WTC11 (cell line): Measurements from ENCODE around the gene THSD4. TPM values are rescaled to one million over a fixed set of nuclear protein-coding genes. Genes with fewer than 3 reads are reported as not detected.

ENCODE experiments used
- ATAC-seq: fragments of 200-7000 bp; cut with Tn5 transposase; 2 replicates; pipeline ENCODE4 v1.10.0; 2021; ENCODE audit warnings: mild to moderate bottlenecking, moderate library complexity
- CTCF ChIA-PET: fragments of 300-600 bp; sonication (Branson Sonifier 250); formaldehyde crosslinking; loops from one replicate; lab custom pipeline; 2021; ENCODE audit warnings: antibody characterized with exemption; lab: Charles Lee
- POLR2A ChIA-PET: fragments of 350-600 bp; sonication (Branson Sonifier 250); formaldehyde crosslinking; loops from one replicate; lab custom pipeline; 2021; ENCODE audit warnings: antibody characterized with exemption; lab: Charles Lee
- DNase-seq: peaks from one replicate; pipeline ENCODE4 v3.0.0; 2021; ENCODE audit warnings: low spot score
- H3K27ac Mint-ChIP-seq: 2 replicates; pipeline ENCODE4 v1.8.0; 2021; ENCODE audit warnings: mixed read lengths
- H3K27me3 Mint-ChIP-seq: 2 replicates; pipeline ENCODE4 v1.8.0; 2021; ENCODE audit warnings: low read depth, mild to moderate bottlenecking, moderate library complexity, mixed read lengths
- H3K36me3 Mint-ChIP-seq: 2 replicates; pipeline ENCODE4 v1.8.0; 2021; ENCODE audit warnings: mixed read lengths
- H3K4me1 Mint-ChIP-seq: 2 replicates; pipeline ENCODE4 v1.8.0; 2022; ENCODE audit warnings: mixed read lengths
- H3K4me3 Mint-ChIP-seq: 2 replicates; pipeline ENCODE4 v1.8.0; 2021; ENCODE audit warnings: mild to moderate bottlenecking, moderate library complexity, mixed read lengths
- H3K9me3 Mint-ChIP-seq: 2 replicates; pipeline ENCODE4 v1.8.0; 2021; ENCODE audit warnings: mixed read lengths
- CREB1 ChIP-seq: sonication (generic); formaldehyde crosslinking; IDR thresholded peaks from 2 replicates; pipeline ENCODE4 v1.8.0; 2023; ENCODE audit warnings: mild to moderate bottlenecking, missing genetic modification reagents
- FOXK1 ChIP-seq: sonication (generic); formaldehyde crosslinking; IDR thresholded peaks from 2 replicates; pipeline ENCODE4 v1.8.0; 2022; ENCODE audit warnings: mild to moderate bottlenecking, moderate library complexity, missing genetic modification reagents
- HMGA2 ChIP-seq: fragments of 250-450 bp; sonication (Bioruptor Pico); IDR thresholded peaks from 2 replicates; pipeline ENCODE4 v1.4.0; 2021; ENCODE audit warnings: mild to moderate bottlenecking, moderate library complexity
- NFATC4 ChIP-seq: fragments of 250-450 bp; sonication (Bioruptor Pico); IDR thresholded peaks from 2 replicates; pipeline ENCODE4 v1.9.0; 2021; ENCODE audit warnings: mild to moderate bottlenecking
- NFE2L1 ChIP-seq: sonication (generic); formaldehyde crosslinking; IDR thresholded peaks from 2 replicates; pipeline ENCODE4 v1.8.1; 2023; ENCODE audit warnings: missing genetic modification reagents
- RELA ChIP-seq: sonication (generic); formaldehyde crosslinking; IDR thresholded peaks from 2 replicates; pipeline ENCODE4 v1.8.1; 2022; ENCODE audit warnings: missing genetic modification reagents, mild to moderate bottlenecking, borderline replicate concordance
- RORB ChIP-seq: fragments of 250-450 bp; sonication (Bioruptor Pico); IDR thresholded peaks from 2 replicates; pipeline ENCODE4 v1.9.0; 2021; ENCODE audit warnings: mild to moderate bottlenecking
- SOX15 ChIP-seq: fragments of 250-450 bp; sonication (Bioruptor Pico); IDR thresholded peaks from 2 replicates; pipeline ENCODE4 v1.9.0; 2021; ENCODE audit warnings: mild to moderate bottlenecking
- TCF7 ChIP-seq: sonication (generic); formaldehyde crosslinking; IDR thresholded peaks from 2 replicates; pipeline ENCODE4 v1.8.0; 2022; ENCODE audit warnings: mild to moderate bottlenecking, low read depth, missing genetic modification reagents, moderate library complexity
- TEAD1 ChIP-seq: sonication (generic); formaldehyde crosslinking; IDR thresholded peaks from 2 replicates; pipeline ENCODE4 v1.8.0; 2022; ENCODE audit warnings: mild to moderate bottlenecking, missing genetic modification reagents
- TP53 ChIP-seq: sonication (generic); formaldehyde crosslinking; IDR thresholded peaks from 2 replicates; pipeline ENCODE4 v1.8.1; 2023; ENCODE audit warnings: mild to moderate bottlenecking, missing genetic modification reagents
- ZNF317 ChIP-seq: sonication (generic); formaldehyde crosslinking; IDR thresholded peaks from 2 replicates; pipeline ENCODE4 v1.8.1; 2023; ENCODE audit warnings: low read depth, mild to moderate bottlenecking, moderate library complexity, missing genetic modification reagents, borderline replicate concordance
- total RNA-seq: library from RNA; stranded (reverse); gene quantifications from 3 replicates; pipeline ENCODE4 v1.2.3, GENCODE V29; 2021
- TF ChIP-seq, protein P1 (sequence below): fragments of 250-450 bp; sonication (Bioruptor Pico); IDR thresholded peaks from 2 replicates; pipeline ENCODE4 v2.1.2; 2022; ENCODE audit warnings: mild to moderate bottlenecking, moderate library complexity
- TF ChIP-seq, protein P2 (sequence below): sonication (generic); formaldehyde crosslinking; IDR thresholded peaks from 2 replicates; pipeline ENCODE4 v1.8.0; 2023; ENCODE audit warnings: mild to moderate bottlenecking, missing genetic modification reagents
- TF ChIP-seq, protein P3 (sequence below): sonication (generic); formaldehyde crosslinking; IDR thresholded peaks from 2 replicates; pipeline ENCODE4 v1.8.1; 2022; ENCODE audit warnings: low read depth, missing genetic modification reagents, borderline replicate concordance
- TF ChIP-seq, protein P4 (sequence below): sonication (generic); formaldehyde crosslinking; IDR thresholded peaks from 2 replicates; pipeline ENCODE4 v1.8.1; 2023; ENCODE audit warnings: mild to moderate bottlenecking, missing genetic modification reagents, moderate library complexity
- TF ChIP-seq, protein P5 (sequence below): sonication (generic); formaldehyde crosslinking; IDR thresholded peaks from 2 replicates; pipeline ENCODE4 v1.8.1; 2023; ENCODE audit warnings: mild to moderate bottlenecking, missing genetic modification reagents
- TF ChIP-seq, protein P6 (sequence below): fragments of 250-450 bp; sonication (Bioruptor Pico); IDR thresholded peaks from 2 replicates; pipeline ENCODE4 v1.9.0; 2021; ENCODE audit warnings: mild to moderate bottlenecking
- TF ChIP-seq, protein P7 (sequence below): fragments of 250-450 bp; sonication (Bioruptor Pico); IDR thresholded peaks from 2 replicates; pipeline ENCODE4 v1.9.0; 2021; ENCODE audit warnings: mild to moderate bottlenecking, borderline replicate concordance

The THSD4 gene
- total RNA-seq, 1 experiment from 2014 or later = 7.8 TPM

DNA sequence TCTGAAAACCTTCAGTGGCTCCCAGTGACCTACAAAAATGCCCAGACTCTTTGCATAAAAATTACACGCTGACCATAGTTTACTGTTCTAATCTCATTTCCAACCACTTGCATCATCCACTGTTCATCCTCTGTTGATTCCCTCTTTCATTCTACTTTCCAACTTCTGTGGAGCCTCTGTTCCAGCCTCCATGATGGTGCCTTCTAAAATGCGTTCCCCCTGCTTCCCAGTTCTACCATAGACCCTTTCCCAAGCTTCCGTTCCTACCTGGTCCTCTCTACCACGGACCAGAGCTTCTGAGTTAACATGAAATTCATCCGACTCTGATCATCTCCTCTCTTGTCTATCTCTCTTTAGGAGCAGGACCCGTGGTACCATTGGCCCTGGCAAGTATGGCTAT, 127.0 kb downstream of the THSD4 start:
- H3K27ac Mint-ChIP-seq = no peak overlapping the region
- no peaks in the 10 kb centered on the region for H3K27me3 Mint-ChIP-seq
- peaks cover 4% of the 10 kb centered on the region; the same call in 1 of the 2 replicates for H3K9me3 Mint-ChIP-seq
- ATAC-seq = no peak
- H3K36me3 Mint-ChIP-seq = no peaks in the 10 kb centered on the region
- no peak overlapping the region for H3K4me3 Mint-ChIP-seq
- ChIA-PET CTCF (no interaction called here), POLR2A (no interaction called here)
- no peak for DNase-seq
- TF ChIP-seq, protein P1, sequence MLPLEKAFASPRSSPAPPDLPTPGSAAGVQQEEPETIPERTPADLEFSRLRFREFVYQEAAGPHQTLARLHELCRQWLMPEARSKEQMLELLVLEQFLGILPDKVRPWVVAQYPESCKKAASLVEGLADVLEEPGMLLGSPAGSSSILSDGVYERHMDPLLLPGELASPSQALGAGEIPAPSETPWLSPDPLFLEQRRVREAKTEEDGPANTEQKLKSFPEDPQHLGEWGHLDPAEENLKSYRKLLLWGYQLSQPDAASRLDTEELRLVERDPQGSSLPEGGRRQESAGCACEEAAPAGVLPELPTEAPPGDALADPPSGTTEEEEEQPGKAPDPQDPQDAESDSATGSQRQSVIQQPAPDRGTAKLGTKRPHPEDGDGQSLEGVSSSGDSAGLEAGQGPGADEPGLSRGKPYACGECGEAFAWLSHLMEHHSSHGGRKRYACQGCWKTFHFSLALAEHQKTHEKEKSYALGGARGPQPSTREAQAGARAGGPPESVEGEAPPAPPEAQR (CRISPR knock-in tag) = no peak
- no peak for TF ChIP-seq RORB (CRISPR knock-in tag)
- TF ChIP-seq RELA (CRISPR knock-in tag) = no peak
- no peak for TF ChIP-seq ZNF317 (CRISPR knock-in tag)
- TF ChIP-seq, protein P2, sequence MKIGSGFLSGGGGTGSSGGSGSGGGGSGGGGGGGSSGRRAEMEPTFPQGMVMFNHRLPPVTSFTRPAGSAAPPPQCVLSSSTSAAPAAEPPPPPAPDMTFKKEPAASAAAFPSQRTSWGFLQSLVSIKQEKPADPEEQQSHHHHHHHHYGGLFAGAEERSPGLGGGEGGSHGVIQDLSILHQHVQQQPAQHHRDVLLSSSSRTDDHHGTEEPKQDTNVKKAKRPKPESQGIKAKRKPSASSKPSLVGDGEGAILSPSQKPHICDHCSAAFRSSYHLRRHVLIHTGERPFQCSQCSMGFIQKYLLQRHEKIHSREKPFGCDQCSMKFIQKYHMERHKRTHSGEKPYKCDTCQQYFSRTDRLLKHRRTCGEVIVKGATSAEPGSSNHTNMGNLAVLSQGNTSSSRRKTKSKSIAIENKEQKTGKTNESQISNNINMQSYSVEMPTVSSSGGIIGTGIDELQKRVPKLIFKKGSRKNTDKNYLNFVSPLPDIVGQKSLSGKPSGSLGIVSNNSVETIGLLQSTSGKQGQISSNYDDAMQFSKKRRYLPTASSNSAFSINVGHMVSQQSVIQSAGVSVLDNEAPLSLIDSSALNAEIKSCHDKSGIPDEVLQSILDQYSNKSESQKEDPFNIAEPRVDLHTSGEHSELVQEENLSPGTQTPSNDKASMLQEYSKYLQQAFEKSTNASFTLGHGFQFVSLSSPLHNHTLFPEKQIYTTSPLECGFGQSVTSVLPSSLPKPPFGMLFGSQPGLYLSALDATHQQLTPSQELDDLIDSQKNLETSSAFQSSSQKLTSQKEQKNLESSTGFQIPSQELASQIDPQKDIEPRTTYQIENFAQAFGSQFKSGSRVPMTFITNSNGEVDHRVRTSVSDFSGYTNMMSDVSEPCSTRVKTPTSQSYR (CRISPR knock-in tag) = no peak
- no peak for TF ChIP-seq NFATC4 (CRISPR knock-in tag)
- H3K4me1 Mint-ChIP-seq = peaks cover 16% of the 10 kb centered on the region

DNA sequence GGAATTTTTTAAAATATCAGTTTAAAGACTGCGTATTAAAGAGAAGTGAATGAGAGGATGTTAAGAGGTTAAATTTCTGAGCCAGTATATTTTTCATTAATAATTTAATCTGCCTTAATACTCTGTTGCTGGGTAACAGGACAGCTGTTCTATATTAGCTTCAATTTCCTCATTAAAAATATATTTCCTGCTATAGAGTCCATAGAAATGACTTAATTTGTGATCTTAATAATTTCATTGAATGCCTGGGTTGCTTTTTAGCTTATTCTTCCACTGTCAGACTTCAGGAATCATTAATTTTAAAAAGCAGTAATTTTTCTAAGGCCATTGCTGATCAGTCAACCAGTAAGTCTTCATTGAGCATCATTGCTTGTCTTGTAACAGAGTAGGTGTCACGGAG, 129.0 kb downstream of the THSD4 start:
- ChIA-PET POLR2A (no interaction called here), CTCF (no interaction called here)
- Mint-ChIP-seq H3K27ac (no peak overlapping the region), H3K9me3 (peaks cover 4% of the 10 kb centered on the region; the same call in 1 of the 2 replicates), H3K27me3 (no peaks in the 10 kb centered on the region), H3K36me3 (no peaks in the 10 kb centered on the region), H3K4me3 (no peak overlapping the region), H3K4me1 (peaks cover 8% of the 10 kb centered on the region)
- TF ChIP-seq NFE2L1 (CRISPR knock-in tag) = no peak
- TF ChIP-seq, protein P3, sequence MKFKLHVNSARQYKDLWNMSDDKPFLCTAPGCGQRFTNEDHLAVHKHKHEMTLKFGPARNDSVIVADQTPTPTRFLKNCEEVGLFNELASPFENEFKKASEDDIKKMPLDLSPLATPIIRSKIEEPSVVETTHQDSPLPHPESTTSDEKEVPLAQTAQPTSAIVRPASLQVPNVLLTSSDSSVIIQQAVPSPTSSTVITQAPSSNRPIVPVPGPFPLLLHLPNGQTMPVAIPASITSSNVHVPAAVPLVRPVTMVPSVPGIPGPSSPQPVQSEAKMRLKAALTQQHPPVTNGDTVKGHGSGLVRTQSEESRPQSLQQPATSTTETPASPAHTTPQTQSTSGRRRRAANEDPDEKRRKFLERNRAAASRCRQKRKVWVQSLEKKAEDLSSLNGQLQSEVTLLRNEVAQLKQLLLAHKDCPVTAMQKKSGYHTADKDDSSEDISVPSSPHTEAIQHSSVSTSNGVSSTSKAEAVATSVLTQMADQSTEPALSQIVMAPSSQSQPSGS (CRISPR knock-in tag) = no peak
- no peak for TF ChIP-seq CREB1
- no peak for TF ChIP-seq TP53 (CRISPR knock-in tag)
- TF ChIP-seq SOX15 = no peak
- TF ChIP-seq, protein P4, sequence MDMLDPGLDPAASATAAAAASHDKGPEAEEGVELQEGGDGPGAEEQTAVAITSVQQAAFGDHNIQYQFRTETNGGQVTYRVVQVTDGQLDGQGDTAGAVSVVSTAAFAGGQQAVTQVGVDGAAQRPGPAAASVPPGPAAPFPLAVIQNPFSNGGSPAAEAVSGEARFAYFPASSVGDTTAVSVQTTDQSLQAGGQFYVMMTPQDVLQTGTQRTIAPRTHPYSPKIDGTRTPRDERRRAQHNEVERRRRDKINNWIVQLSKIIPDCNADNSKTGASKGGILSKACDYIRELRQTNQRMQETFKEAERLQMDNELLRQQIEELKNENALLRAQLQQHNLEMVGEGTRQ (CRISPR knock-in tag) = no peak
- no peak for TF ChIP-seq TCF7
- TF ChIP-seq, protein P5, sequence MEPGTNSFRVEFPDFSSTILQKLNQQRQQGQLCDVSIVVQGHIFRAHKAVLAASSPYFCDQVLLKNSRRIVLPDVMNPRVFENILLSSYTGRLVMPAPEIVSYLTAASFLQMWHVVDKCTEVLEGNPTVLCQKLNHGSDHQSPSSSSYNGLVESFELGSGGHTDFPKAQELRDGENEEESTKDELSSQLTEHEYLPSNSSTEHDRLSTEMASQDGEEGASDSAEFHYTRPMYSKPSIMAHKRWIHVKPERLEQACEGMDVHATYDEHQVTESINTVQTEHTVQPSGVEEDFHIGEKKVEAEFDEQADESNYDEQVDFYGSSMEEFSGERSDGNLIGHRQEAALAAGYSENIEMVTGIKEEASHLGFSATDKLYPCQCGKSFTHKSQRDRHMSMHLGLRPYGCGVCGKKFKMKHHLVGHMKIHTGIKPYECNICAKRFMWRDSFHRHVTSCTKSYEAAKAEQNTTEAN = no peak
- ATAC-seq (no peak), DNase-seq (no peak)

DNA sequence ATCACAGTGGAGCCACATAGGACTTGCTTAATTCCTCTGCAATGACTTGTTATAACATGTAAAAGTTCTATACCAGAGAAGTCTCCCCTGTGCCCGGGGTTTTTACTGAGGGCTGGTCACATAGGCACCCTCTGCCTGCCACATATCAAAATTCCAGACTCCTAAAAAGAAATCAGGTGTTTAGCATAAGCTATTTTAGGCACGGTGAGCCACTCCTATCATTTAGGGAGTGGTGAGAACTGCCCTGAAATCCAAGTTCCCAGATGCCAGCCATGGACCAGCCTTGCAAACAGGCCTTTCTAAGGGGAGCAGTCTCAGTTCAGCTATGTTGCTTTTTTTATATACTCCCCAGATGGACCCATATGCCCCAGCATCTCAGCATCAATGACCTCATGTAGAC, 130.3 kb downstream of the THSD4 start:
- Mint-ChIP-seq H3K27me3 (no peaks in the 10 kb centered on the region), H3K36me3 (no peaks in the 10 kb centered on the region), H3K27ac (no peak overlapping the region), H3K4me3 (no peak overlapping the region), H3K9me3 (peaks cover 4% of the 10 kb centered on the region; the same call in 1 of the 2 replicates), H3K4me1 (no peaks in the 10 kb centered on the region)
- no peak for DNase-seq
- ATAC-seq = no peak
- POLR2A ChIA-PET = no interaction called here
- CTCF ChIA-PET = no interaction called here
- TF ChIP-seq FOXK1 (CRISPR knock-in tag) = no peak
- TF ChIP-seq NFATC4 (CRISPR knock-in tag) = no peak
- TF ChIP-seq TEAD1 = no peak
- TF ChIP-seq, protein P6, sequence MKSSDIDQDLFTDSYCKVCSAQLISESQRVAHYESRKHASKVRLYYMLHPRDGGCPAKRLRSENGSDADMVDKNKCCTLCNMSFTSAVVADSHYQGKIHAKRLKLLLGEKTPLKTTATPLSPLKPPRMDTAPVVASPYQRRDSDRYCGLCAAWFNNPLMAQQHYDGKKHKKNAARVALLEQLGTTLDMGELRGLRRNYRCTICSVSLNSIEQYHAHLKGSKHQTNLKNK = no peak
- TF ChIP-seq HMGA2 (CRISPR knock-in tag) = no peak
- TF ChIP-seq, protein P7, sequence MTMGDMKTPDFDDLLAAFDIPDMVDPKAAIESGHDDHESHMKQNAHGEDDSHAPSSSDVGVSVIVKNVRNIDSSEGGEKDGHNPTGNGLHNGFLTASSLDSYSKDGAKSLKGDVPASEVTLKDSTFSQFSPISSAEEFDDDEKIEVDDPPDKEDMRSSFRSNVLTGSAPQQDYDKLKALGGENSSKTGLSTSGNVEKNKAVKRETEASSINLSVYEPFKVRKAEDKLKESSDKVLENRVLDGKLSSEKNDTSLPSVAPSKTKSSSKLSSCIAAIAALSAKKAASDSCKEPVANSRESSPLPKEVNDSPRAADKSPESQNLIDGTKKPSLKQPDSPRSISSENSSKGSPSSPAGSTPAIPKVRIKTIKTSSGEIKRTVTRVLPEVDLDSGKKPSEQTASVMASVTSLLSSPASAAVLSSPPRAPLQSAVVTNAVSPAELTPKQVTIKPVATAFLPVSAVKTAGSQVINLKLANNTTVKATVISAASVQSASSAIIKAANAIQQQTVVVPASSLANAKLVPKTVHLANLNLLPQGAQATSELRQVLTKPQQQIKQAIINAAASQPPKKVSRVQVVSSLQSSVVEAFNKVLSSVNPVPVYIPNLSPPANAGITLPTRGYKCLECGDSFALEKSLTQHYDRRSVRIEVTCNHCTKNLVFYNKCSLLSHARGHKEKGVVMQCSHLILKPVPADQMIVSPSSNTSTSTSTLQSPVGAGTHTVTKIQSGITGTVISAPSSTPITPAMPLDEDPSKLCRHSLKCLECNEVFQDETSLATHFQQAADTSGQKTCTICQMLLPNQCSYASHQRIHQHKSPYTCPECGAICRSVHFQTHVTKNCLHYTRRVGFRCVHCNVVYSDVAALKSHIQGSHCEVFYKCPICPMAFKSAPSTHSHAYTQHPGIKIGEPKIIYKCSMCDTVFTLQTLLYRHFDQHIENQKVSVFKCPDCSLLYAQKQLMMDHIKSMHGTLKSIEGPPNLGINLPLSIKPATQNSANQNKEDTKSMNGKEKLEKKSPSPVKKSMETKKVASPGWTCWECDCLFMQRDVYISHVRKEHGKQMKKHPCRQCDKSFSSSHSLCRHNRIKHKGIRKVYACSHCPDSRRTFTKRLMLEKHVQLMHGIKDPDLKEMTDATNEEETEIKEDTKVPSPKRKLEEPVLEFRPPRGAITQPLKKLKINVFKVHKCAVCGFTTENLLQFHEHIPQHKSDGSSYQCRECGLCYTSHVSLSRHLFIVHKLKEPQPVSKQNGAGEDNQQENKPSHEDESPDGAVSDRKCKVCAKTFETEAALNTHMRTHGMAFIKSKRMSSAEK (CRISPR knock-in tag) = no peak
